ENCODE results near the gene GSTCD. TPM values are rescaled to one million over a fixed set of nuclear protein-coding genes. Genes with fewer than 3 reads are reported as not detected.

GSTCD gene
- total RNA-seq, 1 experiment from 2014 or later = 21.3 TPM

GRCh38 chr4:105671301-105671700 is 37.3 kb upstream of the GSTCD start:
- no peak for TF ChIP-seq CTCF (IDR thresholded peaks at IDR 0.05; ENCODE audit: insufficient read depth in 1 of 2, low read depth in 1 of 2, low read length in 1 of 2, severe bottlenecking in 1 of 2, unreplicated experiment in 1 of 2)
- no peaks in the 10 kb centered on the region for H3K27me3 Mint-ChIP-seq (ENCODE audit: insufficient read depth, unreplicated experiment)
- Histone ChIP-seq H3K27me3 (replicated peaks; ENCODE audit: control insufficient read depth, insufficient read depth, low read length) (no peaks in the 10 kb centered on the region), H3K4me3 (ENCODE audit: low read depth, low read length) (no peak overlapping the region), H3K36me3 (ENCODE audit: control insufficient read depth, insufficient read depth, low read length) (no peaks in the 10 kb centered on the region), H3K4me1 (no peaks in the 10 kb centered on the region), H3K9me3 (no peaks in the 10 kb centered on the region)
- no peak overlapping the region for H3K27ac Mint-ChIP-seq (ENCODE audit: unreplicated experiment)
- no peak overlapping the region for H3K4me3 Mint-ChIP-seq (ENCODE audit: unreplicated experiment)
- ChIA-PET CTCF (no interaction called here), POLR2A (no interaction called here)
- no peaks in the 10 kb centered on the region for H3K36me3 Mint-ChIP-seq (ENCODE audit: insufficient read depth, unreplicated experiment)
- no TSS peak for BruUV-seq (replicated peaks)
- H3K4me1 Mint-ChIP-seq (ENCODE audit: low read depth, unreplicated experiment) = no peaks in the 10 kb centered on the region
- DNase-seq = no peak
- H3K9me3 Mint-ChIP-seq (ENCODE audit: unreplicated experiment) = no peaks in the 10 kb centered on the region
- intact Hi-C loops (cut with micrococcal nuclease; ENCODE audit: unreplicated experiment) = no loop called here

- BruUV-seq (replicated peaks) = no TSS peak
- intact Hi-C loops (cut with micrococcal nuclease; ENCODE audit: unreplicated experiment) = no loop called here
- no peak for TF ChIP-seq CTCF (IDR thresholded peaks at IDR 0.05; ENCODE audit: insufficient read depth in 1 of 2, low read depth in 1 of 2, low read length in 1 of 2, severe bottlenecking in 1 of 2, unreplicated experiment in 1 of 2)
Measured at GRCh38 chr4:105674011-105674410, 34.6 kb upstream of the GSTCD start.

GRCh38 chr4:105677709-105678108 is 30.9 kb upstream of the GSTCD start:
- H3K27me3 ChIP-seq (replicated peaks; ENCODE audit: control insufficient read depth, insufficient read depth, low read length) = no peaks in the 10 kb centered on the region
- no peaks in the 10 kb centered on the region for H3K9me3 ChIP-seq
- BruUV-seq (replicated peaks) = no TSS peak
- TF ChIP-seq CTCF (IDR thresholded peaks at IDR 0.05; ENCODE audit: insufficient read depth in 1 of 2, low read depth in 1 of 2, low read length in 1 of 2, severe bottlenecking in 1 of 2, unreplicated experiment in 1 of 2) = no peak
- H3K4me3 Mint-ChIP-seq (ENCODE audit: unreplicated experiment) = no peak overlapping the region
- H3K36me3 Mint-ChIP-seq (ENCODE audit: insufficient read depth, unreplicated experiment) = peaks cover 2% of the 10 kb centered on the region
- H3K27me3 Mint-ChIP-seq (ENCODE audit: insufficient read depth, unreplicated experiment) = no peaks in the 10 kb centered on the region
- H3K4me1 ChIP-seq = no peaks in the 10 kb centered on the region
- CTCF ChIA-PET = no interaction called here
- H3K9me3 Mint-ChIP-seq (ENCODE audit: unreplicated experiment) = no peaks in the 10 kb centered on the region
- no peak overlapping the region for H3K27ac Mint-ChIP-seq (ENCODE audit: unreplicated experiment)
- no peaks in the 10 kb centered on the region for H3K4me1 Mint-ChIP-seq (ENCODE audit: low read depth, unreplicated experiment)
- DNase-seq = no peak
- H3K36me3 ChIP-seq (ENCODE audit: control insufficient read depth, insufficient read depth, low read length) = no peaks in the 10 kb centered on the region
- H3K4me3 ChIP-seq (ENCODE audit: low read depth, low read length) = no peak overlapping the region
- POLR2A ChIA-PET = no interaction called here
- intact Hi-C loops (cut with micrococcal nuclease; ENCODE audit: unreplicated experiment) = no loop called here

More at GRCh38 chr4:105674011-105674410, 34.6 kb upstream of the GSTCD start:
- H3K36me3 Mint-ChIP-seq (ENCODE audit: insufficient read depth, unreplicated experiment) = no peaks in the 10 kb centered on the region
- H3K27ac Mint-ChIP-seq (ENCODE audit: unreplicated experiment) = no peak overlapping the region
- no peaks in the 10 kb centered on the region for H3K27me3 Mint-ChIP-seq (ENCODE audit: insufficient read depth, unreplicated experiment)
- H3K9me3 Mint-ChIP-seq (ENCODE audit: unreplicated experiment) = no peaks in the 10 kb centered on the region
- no peaks in the 10 kb centered on the region for H3K4me1 ChIP-seq
- no peaks in the 10 kb centered on the region for H3K36me3 ChIP-seq (ENCODE audit: control insufficient read depth, insufficient read depth, low read length)
- H3K4me1 Mint-ChIP-seq (ENCODE audit: low read depth, unreplicated experiment) = no peaks in the 10 kb centered on the region
- CTCF ChIA-PET = no interaction called here
- no peak overlapping the region for H3K4me3 Mint-ChIP-seq (ENCODE audit: unreplicated experiment)
- H3K9me3 ChIP-seq = no peaks in the 10 kb centered on the region
- no peaks in the 10 kb centered on the region for H3K27me3 ChIP-seq (replicated peaks; ENCODE audit: control insufficient read depth, insufficient read depth, low read length)
- no peak for DNase-seq
- POLR2A ChIA-PET = no interaction called here
- no peak overlapping the region for H3K4me3 ChIP-seq (ENCODE audit: low read depth, low read length)
